Measurements from ENCODE around the gene LARP4.

DNA sequence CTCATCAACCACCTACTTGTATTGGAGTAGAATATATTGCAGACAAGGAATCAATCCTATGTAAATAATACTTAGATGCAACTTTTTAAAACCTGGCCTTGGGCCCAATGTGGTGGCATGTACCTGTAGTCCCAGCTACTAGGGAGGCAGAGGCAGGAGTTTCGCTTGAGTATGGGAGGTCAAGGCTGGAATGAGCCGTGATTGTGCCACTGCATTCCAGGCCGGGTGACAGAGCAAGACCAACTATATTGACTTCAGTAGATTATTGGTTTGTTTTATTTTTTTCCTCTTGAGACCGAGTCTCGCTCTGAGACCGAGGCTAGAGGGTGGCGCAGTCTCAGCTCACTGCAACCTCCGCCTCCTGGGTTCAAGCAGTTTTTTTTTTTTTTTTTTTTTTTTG lies 3.6 kb downstream of the LARP4 start:
- TF ChIP-seq, protein P1, sequence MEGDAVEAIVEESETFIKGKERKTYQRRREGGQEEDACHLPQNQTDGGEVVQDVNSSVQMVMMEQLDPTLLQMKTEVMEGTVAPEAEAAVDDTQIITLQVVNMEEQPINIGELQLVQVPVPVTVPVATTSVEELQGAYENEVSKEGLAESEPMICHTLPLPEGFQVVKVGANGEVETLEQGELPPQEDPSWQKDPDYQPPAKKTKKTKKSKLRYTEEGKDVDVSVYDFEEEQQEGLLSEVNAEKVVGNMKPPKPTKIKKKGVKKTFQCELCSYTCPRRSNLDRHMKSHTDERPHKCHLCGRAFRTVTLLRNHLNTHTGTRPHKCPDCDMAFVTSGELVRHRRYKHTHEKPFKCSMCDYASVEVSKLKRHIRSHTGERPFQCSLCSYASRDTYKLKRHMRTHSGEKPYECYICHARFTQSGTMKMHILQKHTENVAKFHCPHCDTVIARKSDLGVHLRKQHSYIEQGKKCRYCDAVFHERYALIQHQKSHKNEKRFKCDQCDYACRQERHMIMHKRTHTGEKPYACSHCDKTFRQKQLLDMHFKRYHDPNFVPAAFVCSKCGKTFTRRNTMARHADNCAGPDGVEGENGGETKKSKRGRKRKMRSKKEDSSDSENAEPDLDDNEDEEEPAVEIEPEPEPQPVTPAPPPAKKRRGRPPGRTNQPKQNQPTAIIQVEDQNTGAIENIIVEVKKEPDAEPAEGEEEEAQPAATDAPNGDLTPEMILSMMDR (IDR thresholded peaks at IDR 0.05): no peak
- no peak for TF ChIP-seq POLR2A (IDR thresholded peaks at IDR 0.05)

All from Peyer's patch (tissue), 4 donors.